OCI-LY7 (cell line): ENCODE measurements around the gene KRTAP19-8. TPM values are rescaled to one million over a fixed set of nuclear protein-coding genes. Genes with fewer than 3 reads are reported as not detected.

ENCODE experiments used
- BruUV-seq: library from RNA; stranded (reverse); fragments of 400-500 nt; replicated peaks from 2 replicates; lab custom pipeline; 2021; lab: Mats Ljungman, UMichigan
- CTCF ChIA-PET: fragments of 300-600 bp; sonication (Branson Sonifier 250); formaldehyde crosslinking; loops from one replicate; lab custom pipeline; 2022; ENCODE audit warnings: antibody characterized with exemption; ENCODE audit not compliant: unreplicated experiment; lab: Charles Lee
- POLR2A ChIA-PET: fragments of 300-600 bp; sonication (Branson Sonifier 250); formaldehyde crosslinking; loops from one replicate; lab custom pipeline; 2022; ENCODE audit warnings: antibody characterized with exemption; lab: Charles Lee
- DNase-seq: peaks from one replicate; pipeline ENCODE4 v3.0.0-alpha.2; 2015; ENCODE audit warnings: low spot score
- H2AFZ ChIP-seq: fragments of 200-600 bp; sonication (generic), shearing (Covaris generic); 2 replicates; pipeline ENCODE4 v1.6.1; 2014; ENCODE audit warnings: mild to moderate bottlenecking, antibody characterized with exemption, low read length, moderate library complexity
- H3K27ac ChIP-seq: fragments of 200-600 bp; sonication (generic); 2 replicates; pipeline ENCODE4 v1.5.1; 2014; ENCODE audit warnings: mixed run types, low read depth, mild to moderate bottlenecking, moderate library complexity, low read length, inconsistent platforms; ENCODE audit not compliant: poor library complexity, severe bottlenecking
- H3K36me3 ChIP-seq: fragments of 200-600 bp; sonication (generic); 2 replicates; pipeline ENCODE4 v1.6.1; 2014; ENCODE audit warnings: mild to moderate bottlenecking, antibody characterized with exemption, low read length, moderate library complexity, mixed read lengths; ENCODE audit not compliant: insufficient read depth
- H3K4me1 ChIP-seq: fragments of 200-600 bp; sonication (generic); 2 replicates; pipeline ENCODE4 v1.5.1; 2014; ENCODE audit warnings: mild to moderate bottlenecking, low read length; ENCODE audit not compliant: insufficient read depth, poor library complexity, severe bottlenecking
- H3K4me2 ChIP-seq: fragments of 200-600 bp; sonication (generic); 2 replicates; pipeline ENCODE4 v1.6.1; 2014; ENCODE audit warnings: mild to moderate bottlenecking, low read length
- H3K4me3 ChIP-seq: fragments of 200-600 bp; sonication (generic); 2 replicates; pipeline ENCODE4 v1.5.1; 2014; ENCODE audit warnings: mild to moderate bottlenecking, low read depth, low read length; ENCODE audit not compliant: poor library complexity, severe bottlenecking
- H3K79me2 ChIP-seq: fragments of 200-600 bp; sonication (generic); 2 replicates; pipeline ENCODE4 v1.6.1; 2016; ENCODE audit warnings: low read depth, mild to moderate bottlenecking, low read length, moderate library complexity, mixed read lengths; ENCODE audit not compliant: insufficient read depth
- H3K9me2 ChIP-seq: fragments of 200-600 bp; sonication (generic); 2 replicates; pipeline ENCODE4 v1.6.1; 2016; ENCODE audit warnings: mild to moderate bottlenecking, low read length, mixed read lengths; ENCODE audit not compliant: insufficient read depth
- H3K9me3 ChIP-seq: fragments of 200-600 bp; sonication (generic); 2 replicates; pipeline ENCODE4 v1.6.1; 2014; ENCODE audit warnings: mild to moderate bottlenecking, mixed run types, low read length, mixed read lengths
- H4K20me1 ChIP-seq: fragments of 200-600 bp; sonication (generic); 2 replicates; pipeline ENCODE4 v1.6.1; 2014; ENCODE audit warnings: mild to moderate bottlenecking, antibody characterized with exemption, low read length, moderate library complexity, mixed read lengths; ENCODE audit not compliant: insufficient read depth
- EZH2phosphoT487 ChIP-seq: fragments of 200-600 bp; sonication (generic); IDR thresholded peaks from 2 replicates; pipeline ENCODE4 v1.6.1; 2018; ENCODE audit warnings: low read depth, borderline replicate concordance, mild to moderate bottlenecking, mixed run types, antibody characterized with exemption, low read length, moderate library complexity, mixed read lengths
- intact Hi-C: fragments of 100-400 bp; cut with micrococcal nuclease; formaldehyde crosslinking; loops from one replicate; pipeline ENCODE4 v1.10.0; 2022; ENCODE audit not compliant: unreplicated experiment
- total RNA-seq, 2 experiments: library from RNA; depleted of rRNA in 1 of 2; stranded (reverse); fragments of >200 nt in 1 of 2; shearing (Covaris generic) in 1 of 2; gene quantifications; 2 replicates each; pipeline ENCODE4 v1.2.3, GENCODE V29; 2014 to 2022
- TF ChIP-seq, protein P1 (sequence below): fragments of 200-600 bp; sonication (generic); conservative IDR thresholded peaks from 2 replicates; pipeline ENCODE4 v1.5.1; 2014; ENCODE audit warnings: mild to moderate bottlenecking, antibody characterized with exemption, low read length, moderate library complexity, mixed read lengths

Gene KRTAP19-8
- total RNA-seq, 2 experiments from 2014 or later: not detected

DNA sequence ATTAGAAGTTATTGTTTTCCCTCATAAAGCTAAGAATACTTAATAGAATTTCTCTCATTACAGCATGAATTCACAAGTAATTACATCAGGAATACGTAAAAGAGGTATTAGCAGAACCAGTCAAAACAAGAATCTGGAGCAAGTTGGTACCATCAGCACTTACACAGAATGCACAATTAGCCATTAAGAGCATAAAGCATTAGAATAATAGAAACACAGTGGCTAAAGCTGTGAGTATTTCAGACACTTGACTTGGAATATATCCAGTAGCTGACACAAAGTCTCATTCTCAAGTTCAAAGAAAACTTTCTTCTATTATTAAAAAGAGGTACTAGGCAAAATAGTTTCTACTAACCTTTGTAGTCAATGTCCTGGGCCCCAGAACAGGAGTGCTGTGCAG lies 49.6 kb downstream of the KRTAP19-8 start:
- CTCF ChIA-PET: no interaction called here
- intact Hi-C loops: no loop called here
- DNase-seq: no peak

More for the DNA sequence above, 49.6 kb downstream of the KRTAP19-8 start:
- H3K4me1 ChIP-seq: no peaks in the 10 kb centered on the region
- no peaks in the 10 kb centered on the region for H4K20me1 ChIP-seq
- no peak overlapping the region for H2AFZ ChIP-seq
- H3K36me3 ChIP-seq: no peaks in the 10 kb centered on the region
- H3K27ac ChIP-seq: no peak overlapping the region
- H3K4me2 ChIP-seq: no peak overlapping the region
- no peak overlapping the region for H3K4me3 ChIP-seq
- TF ChIP-seq, protein P1, sequence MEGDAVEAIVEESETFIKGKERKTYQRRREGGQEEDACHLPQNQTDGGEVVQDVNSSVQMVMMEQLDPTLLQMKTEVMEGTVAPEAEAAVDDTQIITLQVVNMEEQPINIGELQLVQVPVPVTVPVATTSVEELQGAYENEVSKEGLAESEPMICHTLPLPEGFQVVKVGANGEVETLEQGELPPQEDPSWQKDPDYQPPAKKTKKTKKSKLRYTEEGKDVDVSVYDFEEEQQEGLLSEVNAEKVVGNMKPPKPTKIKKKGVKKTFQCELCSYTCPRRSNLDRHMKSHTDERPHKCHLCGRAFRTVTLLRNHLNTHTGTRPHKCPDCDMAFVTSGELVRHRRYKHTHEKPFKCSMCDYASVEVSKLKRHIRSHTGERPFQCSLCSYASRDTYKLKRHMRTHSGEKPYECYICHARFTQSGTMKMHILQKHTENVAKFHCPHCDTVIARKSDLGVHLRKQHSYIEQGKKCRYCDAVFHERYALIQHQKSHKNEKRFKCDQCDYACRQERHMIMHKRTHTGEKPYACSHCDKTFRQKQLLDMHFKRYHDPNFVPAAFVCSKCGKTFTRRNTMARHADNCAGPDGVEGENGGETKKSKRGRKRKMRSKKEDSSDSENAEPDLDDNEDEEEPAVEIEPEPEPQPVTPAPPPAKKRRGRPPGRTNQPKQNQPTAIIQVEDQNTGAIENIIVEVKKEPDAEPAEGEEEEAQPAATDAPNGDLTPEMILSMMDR: no peak
- no peak for TF ChIP-seq EZH2phosphoT487
- no peaks in the 10 kb centered on the region for H3K79me2 ChIP-seq
- no peaks in the 10 kb centered on the region for H3K9me3 ChIP-seq
- no peaks in the 10 kb centered on the region for H3K9me2 ChIP-seq
- POLR2A ChIA-PET: no interaction called here
- BruUV-seq: no TSS peak

Other genes starting within 250 kb of the KRTAP19-8 start
- not detected in 2 replicates for gene KRTAP8-1, start 225.2 kb downstream of the KRTAP19-8 start, total RNA-seq (2014; rRNA removed; shearing (Covaris generic))
- gene KRTAP8-1, start 225.2 kb downstream of the KRTAP19-8 start, total RNA-seq (2022): not detected in 2 replicates
- gene KRTAP7-1, start 208.7 kb downstream of the KRTAP19-8 start, total RNA-seq (2014; rRNA removed; shearing (Covaris generic)): not detected in 2 replicates
- gene KRTAP7-1, start 208.7 kb downstream of the KRTAP19-8 start, total RNA-seq (2022): not detected in 2 replicates
- not detected in 2 replicates for gene KRTAP11-1, start 156.9 kb downstream of the KRTAP19-8 start, total RNA-seq (2014; rRNA removed; shearing (Covaris generic))
- gene KRTAP11-1, start 156.9 kb downstream of the KRTAP19-8 start, total RNA-seq (2022): not detected in 2 replicates